SK-N-SH (cell line): Measurements from ENCODE around the gene FOXF1. TPM values are rescaled to one million over a fixed set of nuclear protein-coding genes. Genes with fewer than 3 reads are reported as not detected.

Experiments used
- CTCF ChIA-PET: fragments of 300-600, 350-600 bp; formaldehyde crosslinking; extraction: SDS; loops from one replicate; lab custom pipeline; 2021; lab: Yijun Ruan, JAX
- POLR2A ChIA-PET: fragments of 350-600 bp; sonication (Branson Sonifier 250); formaldehyde crosslinking; extraction: SDS; loops from one replicate; lab custom pipeline; 2020; ENCODE audit warnings: antibody characterized with exemption, inconsistent platforms; lab: Yijun Ruan, JAX
- DNase-seq: peaks from one replicate; pipeline ENCODE4 v3.0.0; 2012
- H2AFZ ChIP-seq: fragments of 200-600 bp; sonication (generic); 2 replicates; pipeline ENCODE4 v1.8.1; 2016; ENCODE audit warnings: antibody characterized with exemption, mild to moderate bottlenecking, low read depth
- H3F3A ChIP-seq: fragments of 200-600 bp; sonication (generic); replicated peaks from 2 replicates; pipeline ENCODE3; 2016; ENCODE audit warnings: antibody characterized with exemption, mild to moderate bottlenecking; ENCODE audit not compliant: insufficient read depth
- H3K27ac ChIP-seq, 2 experiments: fragments of 200-500 bp in 1 of 2; fragments of 200-600 bp in 1 of 2; sonication (Bioruptor generic) in 1 of 2; sonication (generic), shearing (Covaris generic) in 1 of 2; 2 replicates each; pipeline versions ENCODE4 v1.5.1 to v1.6.1; 2014 to 2016; ENCODE audit warnings: low read depth in 2 of 2, inconsistent platforms in 1 of 2, low read length in 1 of 2, mild to moderate bottlenecking in 1 of 2, mixed read lengths in 1 of 2
- H3K27me3 ChIP-seq: fragments of 200-600 bp; sonication (generic), shearing (Covaris generic); 2 replicates; pipeline ENCODE4 v1.6.1; 2016; ENCODE audit warnings: mixed run types; ENCODE audit not compliant: insufficient read depth
- H3K36me3 ChIP-seq, 2 experiments: fragments of 200-500 bp in 1 of 2; fragments of 200-600 bp in 1 of 2; sonication (Bioruptor generic) in 1 of 2; sonication (generic) in 1 of 2; replicated peaks in 1 of 2; 2 replicates each; pipeline versions ENCODE3 to v1.5.1; 2014 to 2016; ENCODE audit warnings: low read length in 1 of 2, mild to moderate bottlenecking in 1 of 2; ENCODE audit not compliant: insufficient read depth in 2 of 2, control insufficient read depth in 1 of 2
- H3K4me1 ChIP-seq, 2 experiments: fragments of 200-500 bp in 1 of 2; fragments of 200-600 bp in 1 of 2; sonication (Bioruptor generic) in 1 of 2; sonication (generic), shearing (Covaris generic) in 1 of 2; 2 replicates each; pipeline versions ENCODE4 v1.5.1 to v1.6.1; 2014 to 2016; ENCODE audit warnings: low read depth in 1 of 2, low read length in 1 of 2, mixed run types in 1 of 2; ENCODE audit not compliant: insufficient read depth in 2 of 2, control insufficient read depth in 1 of 2
- H3K4me2 ChIP-seq: fragments of 200-600 bp; sonication (generic), shearing (Covaris generic); 2 replicates; pipeline ENCODE4 v1.6.1; 2017; ENCODE audit warnings: mixed run types
- H3K4me3 ChIP-seq, 2 experiments: fragments of 200-500 bp in 1 of 2; fragments of 200-600 bp in 1 of 2; sonication (Bioruptor generic) in 1 of 2; sonication (generic), shearing (Covaris generic) in 1 of 2; 2 replicates each; pipeline versions ENCODE4 v1.5.1 to v1.8.1; 2014 to 2016; ENCODE audit warnings: low read depth in 2 of 2, inconsistent platforms in 1 of 2, low read length in 1 of 2, mild to moderate bottlenecking in 1 of 2, mixed read lengths in 1 of 2, moderate library complexity in 1 of 2
- H3K79me2 ChIP-seq: fragments of 200-600 bp; sonication (generic); 2 replicates; pipeline ENCODE4 v1.8.1; 2017; ENCODE audit warnings: mild to moderate bottlenecking; ENCODE audit not compliant: insufficient read depth
- H3K9ac ChIP-seq: fragments of 200-600 bp; sonication (generic); 2 replicates; pipeline ENCODE4 v1.6.1; 2017; ENCODE audit warnings: mixed run types
- H3K9me2 ChIP-seq: fragments of 200-600 bp; sonication (generic); 2 replicates; pipeline ENCODE4 v1.6.1; 2017; ENCODE audit warnings: mixed run types
- H3K9me3 ChIP-seq: fragments of 200-600 bp; sonication (generic); 2 replicates; pipeline ENCODE4 v1.6.1; 2017; ENCODE audit warnings: mixed run types, mild to moderate bottlenecking, moderate library complexity
- H4K20me1 ChIP-seq: fragments of 200-600 bp; sonication (generic); 2 replicates; pipeline ENCODE4 v1.6.1; 2017; ENCODE audit warnings: mild to moderate bottlenecking, mixed run types; ENCODE audit not compliant: insufficient read depth
- CHD2 ChIP-seq: fragments of 150-350 bp; IDR thresholded peaks from 2 replicates; pipeline ENCODE4 v1.6.1; 2018; ENCODE audit warnings: low read length; ENCODE audit not compliant: partially characterized antibody
- FOXJ3 ChIP-seq: sonication (generic); formaldehyde crosslinking; IDR thresholded peaks from 2 replicates; pipeline ENCODE4 v1.5.1; 2020; ENCODE audit warnings: mild to moderate bottlenecking, missing genetic modification reagents
- GATA2 ChIP-seq: sonication (generic); formaldehyde crosslinking; IDR thresholded peaks from 2 replicates; pipeline ENCODE4 v1.5.0; 2020; ENCODE audit warnings: mild to moderate bottlenecking, missing genetic modification reagents
- JUND ChIP-seq: IDR thresholded peaks from 2 replicates; pipeline ENCODE4 v1.4.0; 2012
- MXI1 ChIP-seq: IDR thresholded peaks from 2 replicates; pipeline ENCODE4 v1.6.1; 2012; ENCODE audit warnings: mild to moderate bottlenecking, low read depth, low read length, improper control_type of control experiment
- NFIC ChIP-seq: IDR thresholded peaks from 2 replicates; pipeline ENCODE4 v1.4.0; 2012; ENCODE audit warnings: borderline replicate concordance
- NRF1 ChIP-seq: IDR thresholded peaks from 2 replicates; pipeline ENCODE4 v1.6.1; 2012; ENCODE audit warnings: low read depth, mild to moderate bottlenecking, low read length
- RAD21 ChIP-seq: IDR thresholded peaks from 2 replicates; pipeline ENCODE4 v1.6.1; 2012; ENCODE audit warnings: mild to moderate bottlenecking, low read length
- RCOR1 ChIP-seq: fragments of 150-350 bp; IDR thresholded peaks from 2 replicates; pipeline ENCODE4 v1.6.1; 2017; ENCODE audit warnings: antibody characterized with exemption, low read length
- RXRA ChIP-seq: IDR thresholded peaks from 2 replicates; pipeline ENCODE4 v1.4.0; 2012; ENCODE audit warnings: low read depth, mild to moderate bottlenecking, borderline replicate concordance
- SIN3A ChIP-seq: IDR thresholded peaks from 2 replicates; pipeline ENCODE4 v1.6.1; 2012; ENCODE audit warnings: low read depth, mild to moderate bottlenecking, low read length, moderate library complexity, borderline replicate concordance
- TAF1 ChIP-seq: IDR thresholded peaks from 2 replicates; pipeline ENCODE4 v1.6.1; 2012; ENCODE audit warnings: low read depth, mild to moderate bottlenecking, low read length, moderate library complexity, borderline replicate concordance
- TEAD4 ChIP-seq: IDR thresholded peaks from 2 replicates; pipeline ENCODE4 v1.4.0; 2012; ENCODE audit warnings: mild to moderate bottlenecking, borderline replicate concordance; ENCODE audit not compliant: insufficient read depth
- USF1 ChIP-seq: IDR thresholded peaks from 2 replicates; pipeline ENCODE4 v1.4.0; 2012; ENCODE audit warnings: low read depth, borderline replicate concordance
- WGBS: methylation state at CpG from one replicate; pipeline ENCODE4 v1.1.6; 2017; ENCODE audit warnings: low lambda C conversion rate; 5-methylcytosine and 5-hydroxymethylcytosine counted together
- polyA plus RNA-seq, 3 experiments: library from polyadenylated mRNA; depleted of rRNA; stranded (reverse); fragments of >200 nt; gene quantifications; 2 replicates each; pipeline ENCODE4 v1.2.3, GENCODE V29; 2012
- TF ChIP-seq, protein P1 (sequence below): fragments of 200-600 bp; sonication (generic); IDR thresholded peaks from 2 replicates; pipeline ENCODE4 v1.6.1; 2017; ENCODE audit warnings: antibody characterized with exemption, mild to moderate bottlenecking, moderate library complexity

Gene FOXF1
- polyA plus RNA-seq, 1 of the 3 experiments (the other 2 are of a cell fraction): 0.02 TPM

- Histone ChIP-seq H3F3A (no peaks in the 10 kb centered on the region), H3K27me3 (peaks cover 46% of the 10 kb centered on the region), H3K9me2 (no peaks in the 10 kb centered on the region), H3K9me3 (no peaks in the 10 kb centered on the region), H3K27ac (no peak overlapping the region), H3K79me2 (no peaks in the 10 kb centered on the region), H3K36me3 (no peaks in the 10 kb centered on the region), H2AFZ (no peak overlapping the region), H3K9ac (no peak overlapping the region), H3K4me2 (no peak overlapping the region), H3K4me1 (no peaks in the 10 kb centered on the region), H4K20me1 (no peaks in the 10 kb centered on the region), H3K4me3 (no peak overlapping the region)
- ChIA-PET CTCF (interaction anchor here (10.0 kb wide), 1 partner anchor 449 kb away, joined by 178 read pairs; no protein-coding TSS in a partner anchor), POLR2A (no interaction called here)
- 13% methylated on average over 6 of the region's 6 CpGs for WGBS
- TF ChIP-seq, protein P1, sequence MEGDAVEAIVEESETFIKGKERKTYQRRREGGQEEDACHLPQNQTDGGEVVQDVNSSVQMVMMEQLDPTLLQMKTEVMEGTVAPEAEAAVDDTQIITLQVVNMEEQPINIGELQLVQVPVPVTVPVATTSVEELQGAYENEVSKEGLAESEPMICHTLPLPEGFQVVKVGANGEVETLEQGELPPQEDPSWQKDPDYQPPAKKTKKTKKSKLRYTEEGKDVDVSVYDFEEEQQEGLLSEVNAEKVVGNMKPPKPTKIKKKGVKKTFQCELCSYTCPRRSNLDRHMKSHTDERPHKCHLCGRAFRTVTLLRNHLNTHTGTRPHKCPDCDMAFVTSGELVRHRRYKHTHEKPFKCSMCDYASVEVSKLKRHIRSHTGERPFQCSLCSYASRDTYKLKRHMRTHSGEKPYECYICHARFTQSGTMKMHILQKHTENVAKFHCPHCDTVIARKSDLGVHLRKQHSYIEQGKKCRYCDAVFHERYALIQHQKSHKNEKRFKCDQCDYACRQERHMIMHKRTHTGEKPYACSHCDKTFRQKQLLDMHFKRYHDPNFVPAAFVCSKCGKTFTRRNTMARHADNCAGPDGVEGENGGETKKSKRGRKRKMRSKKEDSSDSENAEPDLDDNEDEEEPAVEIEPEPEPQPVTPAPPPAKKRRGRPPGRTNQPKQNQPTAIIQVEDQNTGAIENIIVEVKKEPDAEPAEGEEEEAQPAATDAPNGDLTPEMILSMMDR: 0 out of 2 replicates have a peak, but pooled peaks have one; percentile 2
- TF ChIP-seq NRF1: no peak
- no peak for TF ChIP-seq TAF1
- TF ChIP-seq JUND: no peak
- DNase-seq: no peak
Measured at GRCh38 chr16:86524029-86524428, 13.7 kb downstream of the FOXF1 start.

GRCh38 chr16:86525696-86526095 lies 15.4 kb downstream of the FOXF1 start:
- H3K4me1 ChIP-seq: no peaks in the 10 kb centered on the region
- TF ChIP-seq TEAD4: no peak
- no peak for TF ChIP-seq RXRA
- no peak for TF ChIP-seq USF1
- no peak for TF ChIP-seq GATA2 (CRISPR knock-in tag)
- TF ChIP-seq SIN3A: no peak
- no peak for TF ChIP-seq NFIC
- no peak for TF ChIP-seq RAD21
- no peak for TF ChIP-seq MXI1
- no peak for TF ChIP-seq RCOR1
- no peak for TF ChIP-seq CHD2
- TF ChIP-seq FOXJ3: no peak
- TF ChIP-seq, protein P1: no peak
- peaks cover 41% of the 10 kb centered on the region for H3K27me3 ChIP-seq
- H3K9me2 ChIP-seq: no peaks in the 10 kb centered on the region
- ChIA-PET POLR2A (no interaction called here), CTCF (interaction anchor here (0.7 to 4.9 kb wide), 2 partner anchors 7 to 705 kb away, joined by 3 to 37 read pairs; no protein-coding TSS in a partner anchor)
- H4K20me1 ChIP-seq: no peaks in the 10 kb centered on the region
- H3K9me3 ChIP-seq: no peaks in the 10 kb centered on the region
- 24% methylated on average over 11 of the region's 12 CpGs for WGBS
- H2AFZ ChIP-seq: no peak overlapping the region
- no peak for DNase-seq
- no peaks in the 10 kb centered on the region for H3F3A ChIP-seq
- no peak overlapping the region for H3K27ac ChIP-seq
- no peak overlapping the region for H3K4me3 ChIP-seq
- H3K9ac ChIP-seq: no peak overlapping the region
- no peaks in the 10 kb centered on the region for H3K79me2 ChIP-seq
- H3K36me3 ChIP-seq: no peaks in the 10 kb centered on the region
- H3K4me2 ChIP-seq: no peak overlapping the region
